Naive thymus-derived CD8-positive, alpha-beta T cell (primary cell): ENCODE measurements around the gene WBP1L. TPM values are rescaled to one million over a fixed set of nuclear protein-coding genes. Genes with fewer than 3 reads are reported as not detected.
A peak's percentile ranks its signal among the peaks of the same experiment; 100 is the strongest.

ENCODE experiments used
- ATAC-seq, 2 donors: fragments of 150-1000 bp; cut with Tn5 transposase in 1 of 2; sonication (Bioruptor Pico), chemical (Tn5 transposase) in 1 of 2; 1 replicate in 1 of 2; 2 replicates in 1 of 2; pipeline ENCODE4 v1.10.0; 2021; ENCODE audit warnings: mild to moderate bottlenecking in 2 of 2, moderate library complexity in 2 of 2
- POLR2A ChIA-PET: fragments of 350-600 bp; sonication (Branson Sonifier 250); formaldehyde crosslinking; loops from one replicate; lab custom pipeline; 2021; ENCODE audit warnings: antibody characterized with exemption; lab: Charles Lee
- DNase-seq, 10 donors: peaks; one replicate each; pipeline versions ENCODE4 v3.0.0 to v3.0.0-alpha.2; 2020 to 2022
- H3K27ac Mint-ChIP-seq, 10 donors: one replicate each; pipeline ENCODE4 v1.8.0; 2020 to 2022; ENCODE audit warnings: mild to moderate bottlenecking in 10 of 10, mixed read lengths in 10 of 10, moderate library complexity in 4 of 10, inconsistent platforms in 1 of 10
- H3K27me3 Mint-ChIP-seq, 5 donors: one replicate each; pipeline ENCODE4 v1.8.0; 2021 to 2022; ENCODE audit warnings: mixed read lengths in 5 of 5
- H3K36me3 Mint-ChIP-seq, 3 donors: one replicate each; pipeline ENCODE4 v1.8.0; 2020 to 2022; ENCODE audit warnings: mixed read lengths in 3 of 3, mild to moderate bottlenecking in 2 of 3, inconsistent platforms in 1 of 3
- H3K4me1 Mint-ChIP-seq, 4 donors: one replicate each; pipeline ENCODE4 v1.8.0; 2021 to 2022; ENCODE audit warnings: mixed read lengths in 4 of 4
- H3K4me3 Mint-ChIP-seq, 10 donors: one replicate each; pipeline ENCODE4 v1.8.0; 2020 to 2022; ENCODE audit warnings: mild to moderate bottlenecking in 10 of 10, mixed read lengths in 10 of 10, moderate library complexity in 6 of 10, inconsistent platforms in 1 of 10
- H3K9me3 Mint-ChIP-seq, 9 donors: one replicate each; pipeline ENCODE4 v1.8.0; 2020 to 2022; ENCODE audit warnings: mixed read lengths in 9 of 9, mild to moderate bottlenecking in 3 of 9, inconsistent platforms in 1 of 9, moderate library complexity in 1 of 9
- polyA plus RNA-seq, 3 donors: library from polyadenylated mRNA; unstranded; fragments of 300-500 nt; fragmentation: Illumina TruSeq; gene quantifications; one replicate each; pipeline ENCODE4 v1.2.3, GENCODE V29; 2021
- total RNA-seq, 8 experiments: library from RNA in 2 of 8; stranded (reverse) in 2 of 8; gene quantifications; one replicate each; pipeline ENCODE4 v1.2.3 and lab custom pipeline; 2021 to 2026

Gene WBP1L
- total and polyA plus RNA-seq, 5 experiments from 2014 or later, result 22.6 to 35.6 (median 28.2) TPM

DNA sequence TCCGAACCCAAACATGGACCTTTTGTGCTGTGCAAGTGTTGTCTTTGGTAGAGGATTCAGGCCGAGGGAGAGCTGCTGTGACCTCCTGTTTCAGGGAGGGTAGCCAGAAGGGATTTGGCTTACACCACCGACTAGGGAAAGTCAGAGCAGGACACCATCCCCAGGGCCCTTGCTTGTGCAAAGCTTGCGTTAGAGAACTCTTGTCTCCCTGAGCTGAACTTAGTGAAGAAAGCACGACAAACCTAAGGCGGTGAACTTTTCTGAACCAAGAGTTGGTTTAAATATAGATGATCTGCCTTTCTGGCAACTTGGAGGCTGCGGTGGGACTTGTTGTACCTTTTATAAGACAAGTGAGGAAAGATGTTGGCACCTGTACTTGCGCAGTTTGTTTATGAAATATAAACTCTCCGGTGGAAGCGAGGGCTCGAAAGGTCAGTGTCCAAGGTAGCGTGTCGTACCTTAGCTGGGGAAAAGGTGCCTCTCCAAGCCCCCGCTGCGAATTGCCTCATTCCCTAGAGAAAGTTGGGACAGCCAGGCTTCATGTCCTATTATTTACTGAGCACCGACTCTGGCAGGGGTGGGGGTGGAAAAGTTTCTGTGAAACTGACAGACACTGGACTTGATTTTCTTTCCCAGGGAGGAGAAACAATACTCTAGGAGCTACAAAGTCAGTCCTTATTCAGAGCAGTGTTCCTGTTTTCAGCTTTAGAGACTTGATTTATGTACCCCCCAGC is 31.6 kb downstream of the WBP1L start:
- POLR2A ChIA-PET, result interaction anchor here (1.2 to 1.7 kb wide), 4 partner anchors 21 to 61 kb away, joined by 3 to 7 read pairs (median 4); partner anchors contain the start of genes ARL3, SFXN2 and WBP1L
- DNase-seq, result no peak
- Mint-ChIP-seq H3K9me3 (no peaks in the 10 kb centered on the region), H3K36me3 (peaks cover 4 to 25% (median 9%) of the 10 kb centered on the region in 3 donors), H3K4me3 (peak overlapping the region; percentile 23 to 80 (median 62)), H3K4me1 (peaks cover 30 to 84% (median 61%) of the 10 kb centered on the region in 4 donors), H3K27ac (peak overlapping the region; percentile 6 to 95 (median 88)), H3K27me3 (no peaks in the 10 kb centered on the region)
- ATAC-seq, result no peak

DNA sequence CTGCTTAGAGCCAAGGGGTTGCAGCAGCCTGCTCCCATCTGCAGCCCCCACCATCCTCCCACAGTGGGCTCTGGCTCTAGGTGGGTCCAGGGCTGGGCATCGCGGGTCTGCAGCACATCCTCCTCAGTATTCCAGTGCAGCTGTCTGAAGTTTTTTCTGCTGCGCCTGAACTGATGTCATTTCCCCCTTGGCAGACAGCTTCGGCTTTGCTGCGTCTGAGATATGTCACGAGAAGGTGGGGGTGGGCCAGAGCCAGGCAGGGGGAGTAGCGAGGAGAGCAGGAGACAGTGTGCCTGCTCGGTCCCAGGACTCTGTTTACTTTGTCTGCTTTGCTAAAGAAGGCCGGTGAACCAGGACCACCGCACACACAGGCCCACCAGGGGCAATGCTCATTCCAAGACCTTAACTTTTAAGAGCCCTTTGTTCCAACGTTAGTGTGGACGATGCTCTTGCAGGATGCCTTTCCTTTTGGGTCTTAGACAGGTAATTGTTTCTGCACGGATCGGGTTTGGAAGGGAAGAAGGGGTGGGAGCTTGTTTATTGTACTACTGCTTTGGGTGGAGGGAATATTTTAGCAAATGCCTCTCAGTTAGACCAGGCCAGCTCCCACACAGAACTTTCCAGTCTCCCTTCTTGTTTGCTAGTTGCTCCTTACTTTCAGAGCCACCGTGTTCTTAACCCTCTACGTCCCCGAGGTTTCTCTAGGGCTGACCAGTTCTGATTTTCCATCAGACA is 32.4 kb downstream of the WBP1L start:
- peaks cover 4 to 20% (median 9%) of the 10 kb centered on the region in 3 donors for H3K36me3 Mint-ChIP-seq
- H3K4me3 Mint-ChIP-seq, result peak overlapping the region; percentile 16 to 80 (median 67)
- peak in 9 of 10 donors; percentile 24 to 76 (median 50) for DNase-seq
- H3K27me3 Mint-ChIP-seq, result no peaks in the 10 kb centered on the region
- no peaks in the 10 kb centered on the region for H3K9me3 Mint-ChIP-seq
- POLR2A ChIA-PET, result interaction anchor here (1.2 to 1.7 kb wide), 4 partner anchors 22 to 62 kb away, joined by 3 to 7 read pairs (median 4); partner anchors contain the start of genes ARL3, SFXN2 and WBP1L
- peak overlapping the region; percentile 74 to 95 (median 88) for H3K27ac Mint-ChIP-seq
- H3K4me1 Mint-ChIP-seq, result peaks cover 28 to 85% (median 63%) of the 10 kb centered on the region in 4 donors
- peak; percentile 69 to 83 for ATAC-seq

DNA sequence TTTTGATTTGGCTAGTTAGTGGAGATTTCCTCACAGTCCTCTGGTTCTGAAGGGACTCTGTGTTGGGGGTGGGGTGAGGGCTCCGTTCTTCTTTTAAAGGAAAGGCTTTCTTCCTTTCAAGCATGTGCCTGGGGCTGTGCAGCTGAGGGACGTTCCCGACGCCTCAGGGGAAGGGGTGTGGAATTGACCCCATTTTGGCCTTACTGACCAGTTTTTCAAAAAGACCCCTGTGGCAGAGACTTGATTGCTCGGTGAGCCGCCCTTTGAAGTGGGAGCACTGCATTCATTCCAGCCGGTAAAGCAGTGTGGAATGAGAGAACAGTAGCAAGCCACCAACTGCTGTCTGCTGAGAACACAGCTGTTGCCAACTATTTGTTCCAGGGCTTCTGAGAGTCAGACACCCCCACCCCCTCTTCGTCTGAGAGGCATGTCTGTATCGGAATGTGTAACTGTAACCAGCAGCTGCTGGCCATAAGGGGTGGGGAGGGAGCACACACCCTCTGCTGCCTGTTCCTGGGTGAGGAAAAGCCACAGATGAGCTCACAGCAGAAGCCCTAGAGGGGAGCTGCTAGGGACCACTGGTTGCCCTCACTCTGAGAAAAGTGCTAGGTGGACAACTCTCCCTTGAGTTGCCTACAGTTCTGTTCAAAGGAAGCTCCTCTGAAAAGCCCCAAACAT is 33.2 kb downstream of the WBP1L start:
- peak in 2 of 10 donors; percentile 4 to 5 for DNase-seq
- Mint-ChIP-seq H3K27ac (peak overlapping the region in 8 of 10 donors; percentile 84 to 95 (median 88)), H3K9me3 (no peaks in the 10 kb centered on the region), H3K4me1 (peaks cover 29 to 86% (median 68%) of the 10 kb centered on the region in 4 donors), H3K36me3 (peaks cover 4 to 20% (median 7%) of the 10 kb centered on the region in 3 donors), H3K4me3 (peak overlapping the region in 8 of 10 donors; percentile 14 to 80 (median 50)), H3K27me3 (no peaks in the 10 kb centered on the region)
- POLR2A ChIA-PET, result interaction anchor here (1.6 kb wide), 1 partner anchor 23 kb away, joined by 4 read pairs; no protein-coding TSS in a partner anchor
- peak; percentile 4 to 11 for ATAC-seq

DNA sequence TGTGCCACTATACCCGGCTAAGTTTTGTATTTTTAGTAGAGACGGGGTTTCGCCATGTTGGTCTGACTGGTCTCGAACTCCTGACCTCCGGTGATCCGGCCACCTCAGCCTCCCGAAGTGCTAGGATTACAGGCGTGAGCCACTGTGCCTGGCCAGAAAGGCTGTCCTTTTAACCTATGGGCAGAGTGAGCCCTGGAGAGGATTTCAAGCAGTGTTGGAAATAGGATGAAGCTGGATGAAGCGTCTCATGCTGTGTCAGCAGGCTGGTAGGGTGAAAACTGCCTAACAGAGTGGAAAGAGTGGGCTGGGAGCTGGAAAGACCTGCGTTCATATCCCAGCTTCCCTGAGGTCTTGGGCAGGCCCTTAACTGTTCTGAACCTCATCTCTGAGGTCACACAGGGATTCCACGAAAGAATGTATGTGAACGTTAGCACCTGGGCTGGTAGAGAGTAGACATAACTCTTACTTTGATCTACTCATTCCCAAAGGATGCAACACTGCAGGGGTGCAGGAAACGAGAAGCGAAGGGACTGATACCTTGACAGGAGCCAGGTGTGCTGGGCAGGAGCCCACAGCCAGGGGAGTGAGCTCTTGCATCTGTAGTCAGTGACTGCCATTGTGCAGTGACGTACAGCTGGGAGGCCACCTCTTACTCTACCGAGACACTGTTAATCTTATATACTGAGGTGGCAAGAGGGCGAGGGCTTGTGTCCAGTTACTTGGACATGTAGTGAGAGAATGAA is 34.1 kb downstream of the WBP1L start:
- POLR2A ChIA-PET, result no interaction called here
- ATAC-seq (no peak), DNase-seq (no peak)
- H3K27me3 Mint-ChIP-seq, result no peaks in the 10 kb centered on the region
- peaks cover 34 to 87% (median 75%) of the 10 kb centered on the region in 4 donors for H3K4me1 Mint-ChIP-seq
- peak overlapping the region in 3 of 10 donors; percentile 2 to 18 (median 5) for H3K4me3 Mint-ChIP-seq
- H3K9me3 Mint-ChIP-seq, result no peaks in the 10 kb centered on the region
- H3K36me3 Mint-ChIP-seq, result peaks cover 4 to 20% (median 7%) of the 10 kb centered on the region in 3 donors
- peak overlapping the region in 8 of 10 donors; percentile 27 to 95 (median 62) for H3K27ac Mint-ChIP-seq

DNA sequence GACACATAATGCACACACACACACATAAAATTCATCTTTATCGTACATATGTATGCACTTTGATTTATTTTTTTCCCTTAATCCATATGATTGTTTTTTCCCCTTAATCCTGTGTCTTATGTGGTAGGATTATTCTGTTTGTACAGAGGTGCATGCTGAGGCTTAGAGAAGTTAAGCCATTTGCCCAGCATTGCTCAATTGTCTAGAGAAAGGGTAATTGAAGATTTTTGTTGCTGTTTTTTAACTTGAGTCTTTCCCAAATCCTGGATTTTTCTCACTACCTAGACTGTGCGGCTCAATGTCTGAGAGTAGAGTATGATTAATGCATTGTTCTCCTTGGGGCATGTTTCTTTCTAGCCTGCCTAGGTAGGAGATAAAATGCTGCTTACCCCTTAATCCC is 35.0 kb downstream of the WBP1L start:
- no peak for ATAC-seq
- Mint-ChIP-seq H3K27ac (peak overlapping the region in 5 of 10 donors; percentile 28 to 95 (median 69)), H3K4me3 (no peak overlapping the region), H3K27me3 (no peaks in the 10 kb centered on the region), H3K36me3 (peaks cover 4 to 21% (median 7%) of the 10 kb centered on the region in 3 donors), H3K9me3 (no peaks in the 10 kb centered on the region), H3K4me1 (peaks cover 39 to 87% (median 78%) of the 10 kb centered on the region in 4 donors)
- POLR2A ChIA-PET, result interaction anchor here (0.6 kb wide), 1 partner anchor 10 kb away, joined by 3 read pairs; no protein-coding TSS in a partner anchor
- DNase-seq, result no peak

DNA sequence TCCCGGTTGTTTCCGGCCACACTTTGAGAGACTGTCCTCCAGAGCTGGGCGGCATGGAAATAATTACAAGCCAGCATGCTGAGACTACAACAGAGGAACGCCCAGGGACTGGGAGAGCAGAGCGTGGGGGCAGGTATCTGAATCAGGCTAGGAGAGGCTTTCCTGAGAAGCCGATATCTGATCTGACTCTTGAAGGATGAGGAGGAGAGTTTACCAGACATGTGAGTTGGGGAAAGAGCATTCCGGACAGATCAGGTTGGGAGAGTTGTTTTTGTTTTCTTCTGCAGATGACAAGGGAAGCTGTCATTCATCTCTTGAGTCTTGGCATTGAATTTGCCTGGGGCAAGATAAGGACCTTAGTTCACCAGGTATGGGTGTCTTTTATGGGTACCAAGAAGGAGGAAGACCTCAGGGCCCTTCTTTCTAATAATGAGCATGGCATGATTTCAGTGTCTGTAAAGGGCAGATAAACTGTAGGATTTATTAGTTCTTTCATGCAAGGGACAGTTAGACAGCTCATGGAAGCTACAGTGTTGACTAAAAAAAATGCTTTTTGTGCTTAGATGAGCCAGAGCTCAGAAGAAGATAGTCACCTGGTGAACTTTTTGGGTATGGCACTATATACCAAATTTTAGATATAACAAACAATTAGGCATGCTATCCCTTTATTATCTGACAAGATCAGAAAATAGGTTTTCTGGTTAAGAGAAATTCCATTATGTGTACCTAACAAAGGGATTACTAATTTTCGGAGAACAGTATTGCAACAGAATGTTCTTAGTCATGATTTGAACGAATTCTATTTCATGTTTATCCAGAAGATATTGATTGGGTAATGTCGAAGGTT is 36.2 kb downstream of the WBP1L start:
- Mint-ChIP-seq H3K27me3 (no peaks in the 10 kb centered on the region), H3K27ac (peak overlapping the region in 5 of 10 donors; percentile 1 to 34 (median 23)), H3K4me1 (peaks cover 37 to 81% (median 72%) of the 10 kb centered on the region in 4 donors), H3K36me3 (peaks cover 4 to 13% (median 5%) of the 10 kb centered on the region in 3 donors), H3K4me3 (no peak overlapping the region), H3K9me3 (no peaks in the 10 kb centered on the region)
- DNase-seq (no peak), ATAC-seq (no peak)
- POLR2A ChIA-PET, result interaction anchor here (0.6 kb wide), 1 partner anchor 16 kb away, joined by 3 read pairs; no protein-coding TSS in a partner anchor

DNA sequence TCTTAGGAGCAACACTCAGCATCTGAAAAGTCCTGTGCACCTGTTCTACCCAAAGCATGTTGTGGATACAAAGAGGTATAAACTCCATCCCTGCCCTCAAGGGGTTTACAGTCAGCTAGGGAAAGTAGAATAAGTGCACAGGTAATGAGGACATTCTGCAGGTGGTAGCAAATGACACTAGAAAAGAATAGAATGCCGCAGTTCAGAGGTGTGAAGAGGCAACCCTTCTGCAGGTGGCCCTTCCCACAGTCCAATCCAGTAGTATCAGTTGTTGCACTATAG is 36.7 kb downstream of the WBP1L start:
- POLR2A ChIA-PET, result interaction anchor here (0.6 kb wide), 1 partner anchor 16 kb away, joined by 3 read pairs; no protein-coding TSS in a partner anchor
- H3K27ac Mint-ChIP-seq, result peak overlapping the region in 3 of 10 donors; percentile 19 to 79 (median 25)
- H3K4me1 Mint-ChIP-seq, result peaks cover 32 to 78% (median 70%) of the 10 kb centered on the region in 4 donors

DNA sequence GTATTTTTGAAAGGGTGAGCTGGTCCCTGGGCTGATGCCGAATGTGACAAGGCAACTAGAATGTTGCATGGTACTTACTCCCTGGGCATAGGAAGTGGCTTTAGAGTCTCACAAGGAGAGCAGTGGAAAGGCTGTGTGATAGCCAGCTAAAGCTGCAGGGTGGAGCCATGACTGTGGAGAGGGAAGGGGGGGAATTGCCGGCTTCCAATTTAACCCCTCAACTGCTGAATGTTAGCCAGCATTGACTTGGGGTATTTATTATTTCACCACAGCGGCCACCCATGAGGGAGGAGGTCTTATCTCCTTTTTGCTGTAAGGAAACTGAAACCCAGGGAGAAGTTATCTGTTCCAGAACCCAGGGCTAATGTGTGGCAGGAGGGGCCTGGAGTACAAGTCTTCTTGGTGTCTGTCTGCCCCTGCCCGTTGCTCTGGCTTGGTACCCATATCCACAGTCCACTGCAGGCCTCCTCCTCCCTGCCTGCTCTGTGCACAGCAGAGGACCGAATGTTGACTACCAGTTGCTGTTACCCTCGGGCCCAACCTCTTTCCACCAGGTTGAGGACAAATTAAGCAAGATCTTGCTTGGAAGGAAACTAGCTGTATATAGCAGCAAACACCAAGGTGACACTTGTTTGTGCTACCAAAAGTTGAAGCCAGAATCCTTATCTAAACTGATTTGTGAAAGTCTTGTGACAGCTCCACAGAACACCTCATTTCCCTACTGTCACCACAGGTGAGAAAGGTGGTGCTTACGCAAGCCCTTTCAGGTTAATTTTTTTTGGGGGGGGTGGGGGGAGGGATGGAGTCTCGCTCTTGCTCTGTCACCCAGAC is 37.6 kb downstream of the WBP1L start:
- no peaks in the 10 kb centered on the region for H3K27me3 Mint-ChIP-seq
- peak overlapping the region in 4 of 10 donors; percentile 5 to 60 (median 38) for H3K27ac Mint-ChIP-seq
- no peak overlapping the region for H3K4me3 Mint-ChIP-seq
- peaks cover 4 to 17% (median 5%) of the 10 kb centered on the region in 3 donors for H3K36me3 Mint-ChIP-seq
- H3K9me3 Mint-ChIP-seq, result no peaks in the 10 kb centered on the region
- no peak for ATAC-seq
- POLR2A ChIA-PET, result interaction anchor here (0.6 kb wide), 1 partner anchor 9 kb away, joined by 3 read pairs; no protein-coding TSS in a partner anchor
- peaks cover 30 to 78% (median 70%) of the 10 kb centered on the region in 4 donors for H3K4me1 Mint-ChIP-seq
- DNase-seq, result no peak

More for the DNA sequence above, 36.7 kb downstream of the WBP1L start:
- DNase-seq, result no peak
- Mint-ChIP-seq H3K9me3 (no peaks in the 10 kb centered on the region), H3K36me3 (peaks cover 4 to 13% (median 5%) of the 10 kb centered on the region in 3 donors), H3K4me3 (no peak overlapping the region), H3K27me3 (no peaks in the 10 kb centered on the region)
- no peak for ATAC-seq

DNA sequence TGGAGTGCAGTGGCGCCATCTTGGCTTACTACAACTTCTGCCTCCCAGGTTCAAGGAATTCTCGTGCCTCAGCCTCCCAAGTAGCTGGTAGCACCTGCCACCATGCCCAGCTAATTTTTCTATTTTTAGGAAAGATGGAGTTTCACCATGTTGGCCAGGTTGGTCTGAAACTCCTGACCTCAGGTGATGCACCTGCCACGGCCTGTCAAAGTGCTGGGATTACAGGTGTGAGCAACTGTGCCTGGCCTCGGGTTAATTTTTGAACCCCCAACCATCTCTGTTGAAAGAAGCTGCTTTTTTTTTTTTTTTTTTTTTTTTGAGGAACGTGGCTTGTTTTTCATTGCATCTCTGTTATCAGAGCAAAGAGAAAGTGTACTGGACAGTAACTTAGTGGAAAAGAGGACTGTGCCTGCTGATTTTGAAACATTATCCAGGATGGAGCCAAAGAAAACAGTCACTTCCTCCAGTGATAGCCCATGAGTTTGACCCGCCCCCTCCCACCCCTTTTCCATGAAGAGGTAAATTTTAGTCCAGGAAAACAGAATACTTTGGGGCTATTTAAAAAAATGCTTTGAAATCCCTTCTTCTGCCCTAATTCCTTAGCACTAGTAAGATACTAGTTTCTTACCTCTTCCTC is 38.3 kb downstream of the WBP1L start:
- POLR2A ChIA-PET, result interaction anchor here (0.6 kb wide), 1 partner anchor 10 kb away, joined by 3 read pairs; no protein-coding TSS in a partner anchor
- Mint-ChIP-seq H3K27ac (peak overlapping the region in 2 of 10 donors; percentile 58 to 77), H3K9me3 (no peaks in the 10 kb centered on the region), H3K4me3 (no peak overlapping the region), H3K4me1 (peaks cover 30 to 75% (median 70%) of the 10 kb centered on the region in 4 donors), H3K36me3 (peaks cover 4 to 17% (median 5%) of the 10 kb centered on the region in 3 donors), H3K27me3 (no peaks in the 10 kb centered on the region)
- ATAC-seq, result no peak
- DNase-seq, result no peak
